Inferior parietal cortex (tissue), 1 donor: ENCODE measurements around the gene SH2D6.
A peak's percentile ranks its signal among the peaks of the same experiment; 100 is the strongest.
"Not testable (repeated sequence)": the region's sequence is repeated elsewhere in the genome, so short reads cannot be mapped to it uniquely, and the experiment has no call there.

ENCODE experiments used
- DNase-seq: peaks from one replicate; pipeline ENCODE4 v3.0.0-alpha.2; 2016; ENCODE audit errors: extremely low spot score

Gene SH2D6

GRCh38 chr2:85418132-85419008, at the start of gene SH2D6:
SH2D6 (plus strand) TSS chr2:85418714; CDS start chr2:85429466, 10,752 bp downstream.
- peak; percentile 84 for DNase-seq

GRCh38 chr2:85368921-85369320, 49.6 kb upstream of the SH2D6 start:
- DNase-seq: no peak

- DNase-seq: no peak
Measured at GRCh38 chr2:85369500-85369899, 49.0 kb upstream of the SH2D6 start.

- no peak for DNase-seq
Measured at GRCh38 chr2:85371045-85371444, 47.5 kb upstream of the SH2D6 start.

GRCh38 chr2:85376291-85377065, 42.0 kb upstream of the SH2D6 start:
- no peak for DNase-seq

- no peak for DNase-seq
Measured at GRCh38 chr2:85377083-85377482, 41.4 kb upstream of the SH2D6 start.

- no peak for DNase-seq
Measured at GRCh38 chr2:85378257-85378656, 40.3 kb upstream of the SH2D6 start.

- DNase-seq: no peak
Measured at GRCh38 chr2:85380048-85380447, 38.5 kb upstream of the SH2D6 start.

GRCh38 chr2:85383151-85383550, 35.4 kb upstream of the SH2D6 start:
- DNase-seq: not testable (repeated sequence)

- DNase-seq: no peak
Measured at GRCh38 chr2:85383850-85384249, 34.7 kb upstream of the SH2D6 start.

- no peak for DNase-seq
Measured at GRCh38 chr2:85385746-85386145, 32.8 kb upstream of the SH2D6 start.

- no peak for DNase-seq
Measured at GRCh38 chr2:85387754-85388153, 30.8 kb upstream of the SH2D6 start.

GRCh38 chr2:85388878-85389538, 29.5 kb upstream of the SH2D6 start:
- no peak for DNase-seq

- no peak for DNase-seq
Measured at GRCh38 chr2:85390941-85391669, 27.4 kb upstream of the SH2D6 start.

GRCh38 chr2:85393836-85394235, 24.7 kb upstream of the SH2D6 start:
- no peak for DNase-seq

- peak; percentile 59 for DNase-seq
Measured at GRCh38 chr2:85394261-85394681, 24.2 kb upstream of the SH2D6 start.

- DNase-seq: no peak
Measured at GRCh38 chr2:85394976-85395375, 23.5 kb upstream of the SH2D6 start.

- DNase-seq: no peak
Measured at GRCh38 chr2:85395912-85396475, 22.5 kb upstream of the SH2D6 start.

- no peak for DNase-seq
Measured at GRCh38 chr2:85396531-85397470, 21.7 kb upstream of the SH2D6 start.

GRCh38 chr2:85397925-85398331, 20.6 kb upstream of the SH2D6 start:
- no peak for DNase-seq
